Natural killer cell (primary cell): ENCODE results near the gene DOCK9. TPM values are rescaled to one million over a fixed set of nuclear protein-coding genes. Genes with fewer than 3 reads are reported as not detected.

Experiments
- ATAC-seq, 3 donors: fragments of 150-1000 bp in 2 of 3; fragments of 200-7000 bp in 1 of 3; cut with Tn5 transposase; 1 replicate in 1 of 3; 2 replicates in 2 of 3; pipeline ENCODE4 v1.10.0; 2021; ENCODE audit warnings: mild to moderate bottlenecking in 2 of 3, moderate library complexity in 2 of 3
- DNase-seq, 2 donors: peaks; one replicate each; pipeline versions ENCODE4 v3.0.0 to v3.0.0-alpha.2; 2013 to 2021; ENCODE audit warnings: mixed read lengths in 1 of 2
- H3K27ac ChIP-seq: one replicate; pipeline ENCODE4 v1.5.1; 2013; ENCODE audit warnings: mild to moderate bottlenecking, low read length
- H3K27me3 ChIP-seq: one replicate; pipeline ENCODE4 v1.6.1; 2013; ENCODE audit warnings: low read length; ENCODE audit not compliant: control insufficient read depth, insufficient read depth
- H3K36me3 ChIP-seq: one replicate; pipeline ENCODE4 v1.6.1; 2013; ENCODE audit warnings: low read length; ENCODE audit not compliant: control insufficient read depth, insufficient read depth
- H3K4me1 ChIP-seq: one replicate; pipeline ENCODE4 v1.6.1; 2013; ENCODE audit warnings: low read length; ENCODE audit not compliant: control insufficient read depth, insufficient read depth
- H3K4me3 ChIP-seq: one replicate; pipeline ENCODE4 v1.5.1; 2013; ENCODE audit warnings: low read length
- H3K9me3 ChIP-seq: one replicate; pipeline ENCODE4 v1.6.1; 2013; ENCODE audit warnings: low read length; ENCODE audit not compliant: control insufficient read depth, insufficient read depth
- H3K27ac Mint-ChIP-seq, 2 donors: one replicate each; pipeline ENCODE4 v1.8.0; 2022; ENCODE audit warnings: mild to moderate bottlenecking in 2 of 2, mixed read lengths in 2 of 2, moderate library complexity in 1 of 2
- H3K27me3 Mint-ChIP-seq, 2 donors: one replicate each; pipeline ENCODE4 v1.8.0; 2022; ENCODE audit warnings: low read depth in 2 of 2, mixed read lengths in 2 of 2
- H3K36me3 Mint-ChIP-seq: one replicate; pipeline ENCODE4 v1.8.0; 2022; ENCODE audit warnings: mixed read lengths
- H3K4me1 Mint-ChIP-seq, 2 donors: one replicate each; pipeline ENCODE4 v1.8.0; 2022; ENCODE audit warnings: mixed read lengths in 2 of 2
- H3K4me3 Mint-ChIP-seq: one replicate; pipeline ENCODE4 v1.8.0; 2022; ENCODE audit warnings: mild to moderate bottlenecking, moderate library complexity, mixed read lengths
- H3K9me3 Mint-ChIP-seq, 2 donors: one replicate each; pipeline ENCODE4 v1.8.0; 2022; ENCODE audit warnings: mixed read lengths in 2 of 2
- WGBS: methylation state at CpG from one replicate; pipeline ENCODE4 v1.1.7; 2013; ENCODE audit warnings: missing lambda C conversion rate; ENCODE audit not compliant: insufficient coverage; 5-methylcytosine and 5-hydroxymethylcytosine counted together
- intact Hi-C: fragments of 100-400 bp; cut with micrococcal nuclease; formaldehyde crosslinking; loops from one replicate; pipeline ENCODE4 v1.14.2; 2022
- total RNA-seq, 4 donors: library from RNA; stranded (reverse); fragments of 120-200 nt in 1 of 4; gene quantifications; one replicate each; pipeline versions ENCODE4 v1.2.3 to v1.2.4, GENCODE V29; 2013 to 2022
- TF ChIP-seq, protein P1 (sequence below): fragments of 200-600 bp; IDR thresholded peaks from one replicate; pipeline ENCODE4 v1.8.0; 2022; ENCODE audit warnings: antibody characterized with exemption

Gene DOCK9
- total RNA-seq, 3 donors from 2014 or later (not counting 1 experiment from before 2014, with no cell fraction given): 31.5 to 42.5 (median 40.9) TPM

DNA sequence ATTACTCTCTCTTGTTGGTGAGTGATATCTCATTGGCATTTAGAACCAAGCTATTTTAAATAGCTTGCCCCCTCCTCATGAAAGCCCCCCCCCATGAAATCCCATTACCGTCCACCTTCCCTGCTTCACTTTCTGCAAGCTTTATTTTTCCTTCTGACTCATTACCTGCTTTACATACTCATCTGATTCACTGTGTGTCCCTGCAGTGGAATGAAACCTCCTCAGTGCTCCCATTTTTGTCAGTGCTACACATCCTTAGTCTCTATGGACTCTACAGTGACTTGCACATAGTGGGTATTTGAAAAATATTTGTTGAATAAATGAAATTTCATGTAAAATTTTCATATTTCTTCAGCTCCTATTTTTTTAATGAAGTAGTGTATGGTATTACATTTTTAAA is 62.3 kb downstream of the DOCK9 start:
- no peak for ATAC-seq
- 94% methylated on average over 1 of the region's 1 CpG for WGBS
- Mint-ChIP-seq H3K27me3 (no peaks in the 10 kb centered on the region), H3K4me3 (no peak overlapping the region), H3K27ac (no peak overlapping the region), H3K36me3 (peaks cover 7% of the 10 kb centered on the region), H3K9me3 (no peaks in the 10 kb centered on the region), H3K4me1 (peaks cover 13 to 21% of the 10 kb centered on the region in 2 donors)
- TF ChIP-seq, protein P1, sequence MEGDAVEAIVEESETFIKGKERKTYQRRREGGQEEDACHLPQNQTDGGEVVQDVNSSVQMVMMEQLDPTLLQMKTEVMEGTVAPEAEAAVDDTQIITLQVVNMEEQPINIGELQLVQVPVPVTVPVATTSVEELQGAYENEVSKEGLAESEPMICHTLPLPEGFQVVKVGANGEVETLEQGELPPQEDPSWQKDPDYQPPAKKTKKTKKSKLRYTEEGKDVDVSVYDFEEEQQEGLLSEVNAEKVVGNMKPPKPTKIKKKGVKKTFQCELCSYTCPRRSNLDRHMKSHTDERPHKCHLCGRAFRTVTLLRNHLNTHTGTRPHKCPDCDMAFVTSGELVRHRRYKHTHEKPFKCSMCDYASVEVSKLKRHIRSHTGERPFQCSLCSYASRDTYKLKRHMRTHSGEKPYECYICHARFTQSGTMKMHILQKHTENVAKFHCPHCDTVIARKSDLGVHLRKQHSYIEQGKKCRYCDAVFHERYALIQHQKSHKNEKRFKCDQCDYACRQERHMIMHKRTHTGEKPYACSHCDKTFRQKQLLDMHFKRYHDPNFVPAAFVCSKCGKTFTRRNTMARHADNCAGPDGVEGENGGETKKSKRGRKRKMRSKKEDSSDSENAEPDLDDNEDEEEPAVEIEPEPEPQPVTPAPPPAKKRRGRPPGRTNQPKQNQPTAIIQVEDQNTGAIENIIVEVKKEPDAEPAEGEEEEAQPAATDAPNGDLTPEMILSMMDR: no peak
- Histone ChIP-seq H3K4me3 (no peak overlapping the region), H3K9me3 (no peaks in the 10 kb centered on the region), H3K36me3 (peaks cover 8% of the 10 kb centered on the region), H3K27me3 (no peaks in the 10 kb centered on the region), H3K4me1 (peaks cover 10% of the 10 kb centered on the region), H3K27ac (no peak overlapping the region)
- intact Hi-C loops: no loop called here
- DNase-seq: no peak

DNA sequence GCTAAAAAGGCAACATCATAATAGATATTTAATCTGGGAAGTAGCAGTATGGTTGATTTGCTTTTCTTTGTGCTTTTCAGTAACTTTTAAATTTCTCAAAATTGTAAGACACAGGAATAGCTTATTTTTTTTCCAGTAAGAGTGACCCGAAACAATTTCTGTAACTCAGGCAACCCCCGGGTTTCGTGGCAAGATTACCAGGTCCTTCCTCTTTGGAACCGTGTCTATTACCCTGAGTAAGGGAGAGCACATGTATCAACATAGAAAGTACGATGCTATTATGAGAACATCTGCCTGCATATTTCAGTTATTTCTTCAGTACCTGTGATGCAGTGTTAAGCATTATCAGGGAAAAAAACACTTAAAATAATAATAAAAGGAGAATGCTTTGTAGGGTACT is 64.1 kb downstream of the DOCK9 start:
- intact Hi-C loops: no loop called here
- peaks cover 7% of the 10 kb centered on the region for H3K4me1 ChIP-seq
- Mint-ChIP-seq H3K27ac (no peak overlapping the region), H3K36me3 (peaks cover 7% of the 10 kb centered on the region), H3K4me1 (peaks cover 12 to 14% of the 10 kb centered on the region in 2 donors), H3K27me3 (no peaks in the 10 kb centered on the region), H3K4me3 (no peak overlapping the region), H3K9me3 (no peaks in the 10 kb centered on the region)
- H3K27ac ChIP-seq: no peak overlapping the region
- no peaks in the 10 kb centered on the region for H3K27me3 ChIP-seq
- no peaks in the 10 kb centered on the region for H3K9me3 ChIP-seq
- H3K36me3 ChIP-seq: peaks cover 6% of the 10 kb centered on the region
- no peak overlapping the region for H3K4me3 ChIP-seq
- TF ChIP-seq, protein P1: no peak
- ATAC-seq: no peak
- WGBS: 39% methylated on average over 4 of the region's 5 CpGs
- no peak for DNase-seq

DNA sequence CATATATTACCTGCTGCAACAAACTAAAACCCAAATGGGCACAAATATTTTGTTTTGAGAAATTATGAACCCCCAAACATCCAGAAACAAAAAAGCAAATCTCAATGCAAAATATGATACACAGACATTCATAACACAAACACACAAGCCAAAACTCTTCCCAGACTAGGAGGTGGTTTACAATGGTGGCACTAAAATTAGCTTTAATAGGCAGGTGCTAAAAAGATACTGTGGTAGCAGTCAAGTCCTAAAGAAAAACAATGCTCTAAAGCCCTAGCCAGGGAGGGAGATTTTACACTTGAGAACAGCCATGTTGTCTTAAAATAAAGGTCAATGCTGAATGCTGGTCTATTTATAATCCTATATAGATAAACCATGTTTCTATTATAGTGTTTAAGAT is 65.0 kb downstream of the DOCK9 start:
- Mint-ChIP-seq H3K27me3 (no peaks in the 10 kb centered on the region), H3K4me1 (peaks cover 8 to 10% of the 10 kb centered on the region in 2 donors), H3K4me3 (no peak overlapping the region), H3K36me3 (peaks cover 7% of the 10 kb centered on the region), H3K9me3 (no peaks in the 10 kb centered on the region), H3K27ac (no peak overlapping the region)
- Histone ChIP-seq H3K9me3 (no peaks in the 10 kb centered on the region), H3K27ac (no peak overlapping the region), H3K4me3 (no peak overlapping the region), H3K4me1 (peaks cover 5% of the 10 kb centered on the region), H3K27me3 (no peaks in the 10 kb centered on the region), H3K36me3 (peaks cover 6% of the 10 kb centered on the region)
- ATAC-seq (no peak), DNase-seq (no peak)
- intact Hi-C loops: no loop called here
- TF ChIP-seq, protein P1: no peak

DNA sequence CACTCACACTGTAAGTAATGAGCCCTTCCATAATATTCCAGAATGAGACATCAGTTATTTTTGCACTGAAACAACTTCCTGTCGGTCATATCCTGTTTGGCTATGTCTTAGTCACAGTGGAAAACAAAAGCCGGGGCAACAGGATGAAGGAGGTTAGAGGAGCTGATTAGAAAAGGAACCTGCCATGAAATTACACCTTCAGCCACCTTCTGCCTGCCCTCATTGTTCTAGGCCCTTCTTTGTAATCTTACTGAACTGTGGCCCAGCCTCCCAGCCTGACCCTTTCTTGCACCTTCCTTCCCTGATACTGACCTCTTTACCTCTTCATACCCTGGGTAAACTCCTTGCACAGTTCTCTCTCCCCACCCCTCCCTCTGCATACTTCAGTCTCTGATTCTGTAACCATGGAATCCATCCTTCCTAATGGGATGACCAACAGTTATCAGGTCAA is 67.3 kb downstream of the DOCK9 start:
- H3K36me3 Mint-ChIP-seq: peaks cover 7% of the 10 kb centered on the region
- intact Hi-C loops: no loop called here

More for the DNA sequence above, 67.3 kb downstream of the DOCK9 start:
- H3K27me3 Mint-ChIP-seq: no peaks in the 10 kb centered on the region
- H3K9me3 Mint-ChIP-seq: no peaks in the 10 kb centered on the region
- Histone ChIP-seq H3K36me3 (peaks cover 8% of the 10 kb centered on the region), H3K27me3 (no peaks in the 10 kb centered on the region), H3K9me3 (no peaks in the 10 kb centered on the region), H3K4me1 (peaks cover 5% of the 10 kb centered on the region), H3K27ac (no peak overlapping the region), H3K4me3 (no peak overlapping the region)
- peaks cover 8 to 10% of the 10 kb centered on the region in 2 donors for H3K4me1 Mint-ChIP-seq
- WGBS: 11% methylated on average over 2 of the region's 2 CpGs
- TF ChIP-seq, protein P1: no peak
- peak in 2 of 3 donors; percentile 29 to 34 for ATAC-seq
- H3K27ac Mint-ChIP-seq: peak overlapping the region; percentile 5 to 73
- no peak overlapping the region for H3K4me3 Mint-ChIP-seq
- peak in 1 of 2 donors; percentile 52 for DNase-seq
